Mucosa of rectum (tissue), 2 donors: ENCODE data around the gene PCDHA9.

Experiments used
- H3K27ac ChIP-seq, 2 donors: one replicate each; pipeline ENCODE4 v1.7.0; 2013; ENCODE audit warnings: inconsistent platforms in 2 of 2, low read depth in 2 of 2, low read length in 2 of 2
- H3K27me3 ChIP-seq, 2 donors: one replicate each; pipeline ENCODE4 v1.7.0; 2013; ENCODE audit warnings: low read length in 2 of 2; ENCODE audit not compliant: control insufficient read depth in 2 of 2, insufficient read depth in 2 of 2
- H3K36me3 ChIP-seq, 2 donors: one replicate each; pipeline ENCODE4 v1.7.0; 2013; ENCODE audit warnings: low read length in 2 of 2; ENCODE audit not compliant: control insufficient read depth in 2 of 2, insufficient read depth in 2 of 2
- H3K4me1 ChIP-seq, 2 donors: one replicate each; pipeline ENCODE4 v1.7.0; 2013; ENCODE audit warnings: low read length in 2 of 2, mild to moderate bottlenecking in 1 of 2; ENCODE audit not compliant: control insufficient read depth in 2 of 2, insufficient read depth in 2 of 2
- H3K4me3 ChIP-seq, 2 donors: one replicate each; pipeline ENCODE4 v1.7.0; 2013; ENCODE audit warnings: low read length in 2 of 2
- H3K9ac ChIP-seq, 2 donors: one replicate each; pipeline ENCODE4 v1.7.0; 2013; ENCODE audit warnings: low read length in 2 of 2, low read depth in 1 of 2, mild to moderate bottlenecking in 1 of 2
- H3K9me3 ChIP-seq, 2 donors: one replicate each; pipeline ENCODE4 v1.7.0; 2013; ENCODE audit warnings: low read length in 2 of 2; ENCODE audit not compliant: control insufficient read depth in 2 of 2
- donor health status: healthy.
- donor health status: Normal muscosa, but diverticular disease.

PCDHA9 gene

DNA sequence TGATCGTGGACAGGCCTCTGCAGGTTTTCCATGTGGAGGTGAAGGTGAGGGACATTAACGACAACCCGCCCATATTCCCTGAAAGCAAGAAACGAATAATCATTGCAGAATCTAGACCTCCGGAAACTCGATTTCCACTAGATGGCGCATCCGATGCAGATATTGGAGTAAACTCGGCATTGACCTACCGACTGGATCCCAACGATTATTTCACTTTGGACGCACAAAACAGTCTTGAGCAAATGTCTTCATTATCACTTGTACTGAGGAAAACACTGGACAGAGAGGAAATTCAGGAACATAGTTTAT is 34.4 kb downstream of the PCDHA9 start:
- Histone ChIP-seq H3K27ac (no peak overlapping the region), H3K9me3 (peaks cover 7% of the 10 kb centered on the region in 2 donors), H3K36me3 (no peaks in the 10 kb centered on the region), H3K9ac (no peak overlapping the region), H3K4me3 (no peak overlapping the region), H3K27me3 (no peaks in the 10 kb centered on the region), H3K4me1 (no peaks in the 10 kb centered on the region)

DNA sequence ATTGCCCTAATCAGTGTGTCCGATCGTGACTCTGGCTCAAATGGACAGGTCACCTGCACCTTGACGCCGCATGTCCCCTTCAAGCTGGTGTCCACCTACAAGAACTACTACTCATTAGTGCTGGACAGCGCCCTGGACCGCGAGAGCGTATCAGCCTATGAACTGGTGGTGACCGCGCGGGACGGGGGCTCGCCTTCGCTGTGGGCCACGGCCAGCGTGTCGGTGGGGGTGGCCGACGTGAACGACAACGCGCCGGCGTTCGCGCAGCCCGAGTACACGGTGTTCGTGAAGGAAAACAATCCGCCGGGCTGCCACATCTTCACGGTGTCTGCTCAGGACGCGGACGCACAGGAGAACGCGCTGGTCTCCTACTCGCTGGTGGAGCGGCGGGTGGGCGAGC is 35.2 kb downstream of the PCDHA9 start:
- H3K36me3 ChIP-seq: no peaks in the 10 kb centered on the region
- H3K27me3 ChIP-seq: no peaks in the 10 kb centered on the region
- H3K27ac ChIP-seq: no peak overlapping the region
- H3K4me1 ChIP-seq: no peaks in the 10 kb centered on the region
- no peak overlapping the region for H3K9ac ChIP-seq
- H3K4me3 ChIP-seq: no peak overlapping the region
- H3K9me3 ChIP-seq: peaks cover 5 to 7% of the 10 kb centered on the region in 2 donors

DNA sequence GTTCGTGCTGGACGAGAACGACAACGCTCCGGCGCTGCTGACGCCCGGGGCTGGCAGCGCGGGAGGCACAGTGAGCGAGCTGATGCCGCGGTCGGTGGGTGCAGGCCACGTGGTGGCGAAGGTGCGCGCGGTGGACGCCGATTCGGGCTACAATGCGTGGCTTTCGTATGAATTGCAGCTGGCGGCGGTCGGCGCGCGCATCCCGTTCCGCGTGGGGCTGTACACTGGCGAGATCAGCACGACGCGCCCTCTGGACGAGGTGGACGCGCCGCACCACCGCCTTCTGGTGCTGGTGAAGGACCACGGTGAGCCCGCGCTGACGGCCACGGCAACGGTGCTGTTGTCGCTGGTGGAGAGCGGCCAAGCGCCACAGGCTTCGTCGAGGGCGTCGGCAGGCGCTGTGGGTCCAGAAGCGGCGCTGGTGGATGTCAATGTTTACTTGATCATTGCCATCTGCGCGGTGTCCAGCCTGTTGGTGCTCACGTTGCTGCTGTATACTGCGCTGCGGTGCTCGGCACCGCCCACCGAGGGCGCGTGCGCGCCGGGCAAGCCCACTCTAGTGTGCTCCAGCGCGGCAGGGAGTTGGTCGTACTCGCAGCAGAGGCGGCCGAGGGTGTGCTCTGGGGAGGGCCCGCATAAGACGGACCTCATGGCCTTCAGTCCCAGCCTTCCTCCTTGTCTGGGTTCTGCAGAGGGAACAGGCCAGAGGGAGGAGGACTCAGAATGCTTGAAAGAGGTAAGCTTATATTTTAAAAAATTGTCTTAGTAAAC is 35.9 kb downstream of the PCDHA9 start:
- Histone ChIP-seq H3K9ac (no peak overlapping the region), H3K9me3 (peaks cover 5 to 7% of the 10 kb centered on the region in 2 donors)

More for the DNA sequence above, 35.9 kb downstream of the PCDHA9 start:
- H3K36me3 ChIP-seq: no peaks in the 10 kb centered on the region
- H3K27me3 ChIP-seq: no peaks in the 10 kb centered on the region
- H3K27ac ChIP-seq: no peak overlapping the region
- no peaks in the 10 kb centered on the region for H3K4me1 ChIP-seq
- H3K4me3 ChIP-seq: no peak overlapping the region
